GM12878 (cell line): ENCODE measurements around the gene RAB26. TPM values are rescaled to one million over a fixed set of nuclear protein-coding genes. Genes with fewer than 3 reads are reported as not detected.

Experiments used
- ATAC-seq: fragments of 200-7000 bp; cut with Tn5 transposase; 3 replicates; pipeline ENCODE4 v1.9.1; 2020; ENCODE audit warnings: mild to moderate bottlenecking, moderate library complexity
- BruUV-seq: library from RNA; stranded (reverse); fragments of 400-500 nt; replicated peaks from 2 replicates; lab custom pipeline; 2021; lab: Mats Ljungman, UMichigan
- CTCF ChIA-PET: fragments of 300-600 bp; sonication (Branson Sonifier 250); formaldehyde crosslinking; extraction: SDS; loops from one replicate; lab custom pipeline; 2021; ENCODE audit warnings: inconsistent platforms; lab: Yijun Ruan, JAX
- POLR2A ChIA-PET: fragments of 350-600 bp; formaldehyde crosslinking; extraction: SDS; loops from one replicate; lab custom pipeline; 2021; ENCODE audit warnings: inconsistent platforms; lab: Charles Lee
- RAD21 ChIA-PET: fragments of 300-600 bp; sonication (Branson Sonifier 250); formaldehyde crosslinking; loops from one replicate; lab custom pipeline; 2023; ENCODE audit warnings: antibody characterized with exemption; ENCODE audit not compliant: unreplicated experiment; lab: Charles Lee
- SMC1A ChIA-PET: fragments of 300-600 bp; sonication (Branson Sonifier 250); formaldehyde crosslinking; loops from one replicate; lab custom pipeline; 2023; ENCODE audit not compliant: unreplicated experiment, uncharacterized antibody; lab: Charles Lee
- DNase-seq: peaks from one replicate; pipeline ENCODE4 v3.0.0-alpha.2; 2011; ENCODE audit warnings: low read depth, low spot score
- FAIRE-seq: peaks from 3 replicates; lab custom pipeline; 2011; peaks lifted over from hg19 to GRCh38; lab: Jason Lieb, UNC
- H2AFZ ChIP-seq: 2 replicates; pipeline ENCODE4 v1.6.0; 2011; ENCODE audit warnings: low read depth, low read length, control low read depth; ENCODE audit not compliant: control insufficient read depth
- H3K27ac ChIP-seq: 2 replicates; pipeline ENCODE4 v1.5.1; 2011; ENCODE audit warnings: control low read depth; ENCODE audit not compliant: control insufficient read depth, insufficient read depth
- H3K27me3 ChIP-seq, 2 experiments: replicated peaks in 1 of 2; 2 replicates each; pipeline versions ENCODE4 v1.6.0 to v1.6.1; 2011; ENCODE audit warnings: low read length in 1 of 2; ENCODE audit not compliant: control insufficient read depth in 2 of 2, insufficient read depth in 2 of 2
- H3K36me3 ChIP-seq, 2 experiments: 2 replicates each; pipeline ENCODE4 v1.5.1; 2011; ENCODE audit warnings: low read length in 1 of 2; ENCODE audit not compliant: control insufficient read depth in 2 of 2, insufficient read depth in 2 of 2
- H3K4me1 ChIP-seq: 2 replicates; pipeline ENCODE4 v1.6.1; 2011; ENCODE audit warnings: mild to moderate bottlenecking, low read length, moderate library complexity, mixed read lengths; ENCODE audit not compliant: control insufficient read depth, insufficient read depth
- H3K4me2 ChIP-seq: 2 replicates; pipeline ENCODE4 v1.6.0; 2011; ENCODE audit warnings: control low read depth; ENCODE audit not compliant: control insufficient read depth, insufficient read depth
- H3K4me3 ChIP-seq: fragments of 200-600 bp; sonication (generic); 2 replicates; pipeline ENCODE4 v1.5.1; 2016
- H3K79me2 ChIP-seq: 2 replicates; pipeline ENCODE4 v1.6.0; 2011; ENCODE audit warnings: low read length; ENCODE audit not compliant: control insufficient read depth, insufficient read depth
- H3K9ac ChIP-seq: 2 replicates; pipeline ENCODE4 v1.8.0; 2011; ENCODE audit warnings: low read length, control low read depth, mixed read lengths; ENCODE audit not compliant: control insufficient read depth, insufficient read depth
- H3K9me3 ChIP-seq: replicated peaks from 3 replicates; pipeline ENCODE4 v1.5.1; 2011; ENCODE audit warnings: mild to moderate bottlenecking, low read length; ENCODE audit not compliant: control insufficient read depth, insufficient read depth
- H4K20me1 ChIP-seq: 2 replicates; pipeline ENCODE4 v1.6.0; 2011; ENCODE audit not compliant: control insufficient read depth, insufficient read depth
- ASH2L ChIP-seq: fragments of 300-600, 200-600 bp; sonication (generic); IDR thresholded peaks from 2 replicates; pipeline ENCODE4 v1.6.1; 2017; ENCODE audit warnings: low read depth, mild to moderate bottlenecking, borderline replicate concordance
- CBX3 ChIP-seq: fragments of 200-600 bp; sonication (generic); IDR thresholded peaks from 2 replicates; pipeline ENCODE4 v1.6.1; 2016; ENCODE audit warnings: low read depth, borderline replicate concordance
- CHD2 ChIP-seq: IDR thresholded peaks from 2 replicates; pipeline ENCODE4 v1.6.1; 2011; ENCODE audit warnings: low read depth, low read length, improper control_type of control experiment, borderline replicate concordance
- FOS ChIP-seq: IDR thresholded peaks from 3 replicates; pipeline ENCODE4 v1.6.1; 2011; ENCODE audit warnings: borderline replicate concordance; ENCODE audit not compliant: insufficient read length; ENCODE audit errors: extremely low read depth
- JUND ChIP-seq: IDR thresholded peaks from 2 replicates; pipeline ENCODE4 v1.6.1; 2012; ENCODE audit warnings: low read depth, mild to moderate bottlenecking, low read length, improper control_type of control experiment, moderate library complexity
- NFIC ChIP-seq: IDR thresholded peaks from 2 replicates; pipeline ENCODE4 v1.6.1; 2012; ENCODE audit warnings: low read depth, mild to moderate bottlenecking, inconsistent platforms, low read length, moderate library complexity
- NFYA ChIP-seq: IDR thresholded peaks from 2 replicates; pipeline ENCODE4 v1.6.1; 2011; ENCODE audit warnings: low read depth, mild to moderate bottlenecking, low read length, improper control_type of control experiment, borderline replicate concordance
- NFYB ChIP-seq: IDR thresholded peaks from 2 replicates; pipeline ENCODE4 v1.6.1; 2011; ENCODE audit warnings: low read depth, mild to moderate bottlenecking, low read length, improper control_type of control experiment, moderate library complexity; ENCODE audit not compliant: insufficient read depth
- NR2C1 ChIP-seq: fragments of 450-650 bp; IDR thresholded peaks from 2 replicates; pipeline ENCODE4 v1.6.1; 2017; ENCODE audit warnings: antibody characterized with exemption, mild to moderate bottlenecking, moderate library complexity
- RUNX3 ChIP-seq: IDR thresholded peaks from 2 replicates; pipeline ENCODE4 v1.6.1; 2012; ENCODE audit warnings: low read length, inconsistent platforms
- SP1 ChIP-seq: IDR thresholded peaks from one replicate; pipeline ENCODE4 v1.6.1; 2011; ENCODE audit warnings: low read depth, low read length
- ZNF24 ChIP-seq: fragments of 450-650 bp; IDR thresholded peaks from 2 replicates; pipeline ENCODE4 v1.6.1; 2017; ENCODE audit warnings: antibody characterized with exemption, mild to moderate bottlenecking
- ZZZ3 ChIP-seq: IDR thresholded peaks from 2 replicates; pipeline ENCODE4 v1.6.1; 2011; ENCODE audit warnings: low read depth; ENCODE audit not compliant: control insufficient read depth, insufficient read length
- whole genome bisulfite sequencing: methylation state at CpG from one replicate; pipeline ENCODE4 v1.1.6; 2016; ENCODE audit warnings: low lambda C conversion rate; ENCODE audit not compliant: insufficient replicate concordance, insufficient coverage; ENCODE audit errors: missing lambda C conversion rate; 5-methylcytosine and 5-hydroxymethylcytosine counted together
- in situ Hi-C: fragments of 300-500 bp; cut with MboI; formaldehyde crosslinking; loops from 9 replicates; pipeline ENCODE4 v1.14.3; 2018; ENCODE audit warnings: mixed read lengths
- intact Hi-C: fragments of 100-400 bp; cut with micrococcal nuclease; formaldehyde crosslinking; loops from one replicate; pipeline ENCODE4 v1.14.2; 2022; ENCODE audit not compliant: unreplicated experiment
- polyA plus RNA-seq, 11 experiments: library from polyadenylated mRNA; depleted of rRNA in 4 of 11; unstranded in 6 of 11; stranded (reverse) in 5 of 11; fragments of >200 nt; fragmentation: Nextera tagmentation in 4 of 11; fragmentation: Illumina TruSeq in 1 of 11; extraction: Ambion mirVana in 4 of 11; extraction: Trizol in 1 of 11; gene quantifications; 1 replicate in 1 of 11; 2 replicates in 10 of 11; pipeline versions ENCODE4 v1.2.1 to v1.2.3, GENCODE V29; 2011 to 2016; ENCODE audit warnings: inconsistent platforms in 2 of 11, missing spikeins in 2 of 11, low read depth in 1 of 11
- total RNA-seq, 4 experiments: library from RNA; depleted of rRNA in 3 of 4; stranded (reverse); fragments of >200 nt in 3 of 4; fragmentation: Illumina TruSeq in 1 of 4; extraction: Trizol in 1 of 4; gene quantifications; 2 replicates each; pipeline versions ENCODE4 v1.2.1 to v1.2.3, GENCODE V29; 2013 to 2021
- TF ChIP-seq, protein P1 (sequence below): fragments of 450-650 bp; IDR thresholded peaks from 2 replicates; pipeline ENCODE4 v1.6.1; 2017; ENCODE audit warnings: mild to moderate bottlenecking, moderate library complexity
- TF ChIP-seq, protein P2 (sequence below): IDR thresholded peaks from 2 replicates; pipeline ENCODE4 v1.6.1; 2011; ENCODE audit warnings: borderline replicate concordance, low read depth, mild to moderate bottlenecking, moderate library complexity, low read length; ENCODE audit not compliant: insufficient read depth, poor library complexity, severe bottlenecking
- TF ChIP-seq, protein P3 (sequence below): IDR thresholded peaks from 2 replicates; pipeline ENCODE4 v1.6.1; 2011; ENCODE audit warnings: mild to moderate bottlenecking, low read depth, low read length, moderate library complexity; ENCODE audit not compliant: insufficient replicate concordance

RAB26 gene
- total and polyA plus RNA-seq, 10 of the 15 experiments (the other 5 are each of a cell fraction or from before 2014, with no cell fraction given), result 0.13 to 4.5 (median 0.33) TPM; not detected in 1

GRCh38 chr16:2198283-2198682, 49.9 kb downstream of the RAB26 start:
- SMC1A ChIA-PET, result interaction anchor here (1.1 kb wide), 1 partner anchor 54 kb away, joined by 4 read pairs; no protein-coding TSS in a partner anchor
- no peaks in the 10 kb centered on the region; the same call in 1 of the 2 replicates for H3K4me1 ChIP-seq
- H3K4me3 ChIP-seq, result no peak overlapping the region
- POLR2A ChIA-PET, result no interaction called here
- no peaks in the 10 kb centered on the region for H4K20me1 ChIP-seq
- H3K4me2 ChIP-seq, result no peak overlapping the region
- intact Hi-C loops (no loop called here), in situ Hi-C loops (no loop called here)
- FAIRE-seq, result no peak
- CTCF ChIA-PET, result no interaction called here
- no peak for DNase-seq
- no peak overlapping the region for H2AFZ ChIP-seq
- WGBS, result 45% methylated on average over 4 of the region's 4 CpGs
- no peak overlapping the region for H3K9ac ChIP-seq
- no peak overlapping the region for H3K27ac ChIP-seq
- TF ChIP-seq, protein P1, sequence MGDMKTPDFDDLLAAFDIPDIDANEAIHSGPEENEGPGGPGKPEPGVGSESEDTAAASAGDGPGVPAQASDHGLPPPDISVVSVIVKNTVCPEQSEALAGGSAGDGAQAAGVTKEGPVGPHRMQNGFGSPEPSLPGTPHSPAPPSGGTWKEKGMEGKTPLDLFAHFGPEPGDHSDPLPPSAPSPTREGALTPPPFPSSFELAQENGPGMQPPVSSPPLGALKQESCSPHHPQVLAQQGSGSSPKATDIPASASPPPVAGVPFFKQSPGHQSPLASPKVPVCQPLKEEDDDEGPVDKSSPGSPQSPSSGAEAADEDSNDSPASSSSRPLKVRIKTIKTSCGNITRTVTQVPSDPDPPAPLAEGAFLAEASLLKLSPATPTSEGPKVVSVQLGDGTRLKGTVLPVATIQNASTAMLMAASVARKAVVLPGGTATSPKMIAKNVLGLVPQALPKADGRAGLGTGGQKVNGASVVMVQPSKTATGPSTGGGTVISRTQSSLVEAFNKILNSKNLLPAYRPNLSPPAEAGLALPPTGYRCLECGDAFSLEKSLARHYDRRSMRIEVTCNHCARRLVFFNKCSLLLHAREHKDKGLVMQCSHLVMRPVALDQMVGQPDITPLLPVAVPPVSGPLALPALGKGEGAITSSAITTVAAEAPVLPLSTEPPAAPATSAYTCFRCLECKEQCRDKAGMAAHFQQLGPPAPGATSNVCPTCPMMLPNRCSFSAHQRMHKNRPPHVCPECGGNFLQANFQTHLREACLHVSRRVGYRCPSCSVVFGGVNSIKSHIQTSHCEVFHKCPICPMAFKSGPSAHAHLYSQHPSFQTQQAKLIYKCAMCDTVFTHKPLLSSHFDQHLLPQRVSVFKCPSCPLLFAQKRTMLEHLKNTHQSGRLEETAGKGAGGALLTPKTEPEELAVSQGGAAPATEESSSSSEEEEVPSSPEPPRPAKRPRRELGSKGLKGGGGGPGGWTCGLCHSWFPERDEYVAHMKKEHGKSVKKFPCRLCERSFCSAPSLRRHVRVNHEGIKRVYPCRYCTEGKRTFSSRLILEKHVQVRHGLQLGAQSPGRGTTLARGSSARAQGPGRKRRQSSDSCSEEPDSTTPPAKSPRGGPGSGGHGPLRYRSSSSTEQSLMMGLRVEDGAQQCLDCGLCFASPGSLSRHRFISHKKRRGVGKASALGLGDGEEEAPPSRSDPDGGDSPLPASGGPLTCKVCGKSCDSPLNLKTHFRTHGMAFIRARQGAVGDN, result no peak
- TF ChIP-seq ZZZ3 (no peak), CHD2 (no peak), ZNF24 (no peak), NFYB (no peak), NR2C1 (no peak), JUND (no peak), FOS (no peak), CBX3 (no peak), NFIC (no peak), ASH2L (no peak), RUNX3 (no peak), SP1 (no peak), NFYA (no peak)
- TF ChIP-seq, protein P2, sequence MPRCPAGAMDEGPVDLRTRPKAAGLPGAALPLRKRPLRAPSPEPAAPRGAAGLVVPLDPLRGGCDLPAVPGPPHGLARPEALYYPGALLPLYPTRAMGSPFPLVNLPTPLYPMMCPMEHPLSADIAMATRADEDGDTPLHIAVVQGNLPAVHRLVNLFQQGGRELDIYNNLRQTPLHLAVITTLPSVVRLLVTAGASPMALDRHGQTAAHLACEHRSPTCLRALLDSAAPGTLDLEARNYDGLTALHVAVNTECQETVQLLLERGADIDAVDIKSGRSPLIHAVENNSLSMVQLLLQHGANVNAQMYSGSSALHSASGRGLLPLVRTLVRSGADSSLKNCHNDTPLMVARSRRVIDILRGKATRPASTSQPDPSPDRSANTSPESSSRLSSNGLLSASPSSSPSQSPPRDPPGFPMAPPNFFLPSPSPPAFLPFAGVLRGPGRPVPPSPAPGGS, result no peak
- TF ChIP-seq, protein P3, sequence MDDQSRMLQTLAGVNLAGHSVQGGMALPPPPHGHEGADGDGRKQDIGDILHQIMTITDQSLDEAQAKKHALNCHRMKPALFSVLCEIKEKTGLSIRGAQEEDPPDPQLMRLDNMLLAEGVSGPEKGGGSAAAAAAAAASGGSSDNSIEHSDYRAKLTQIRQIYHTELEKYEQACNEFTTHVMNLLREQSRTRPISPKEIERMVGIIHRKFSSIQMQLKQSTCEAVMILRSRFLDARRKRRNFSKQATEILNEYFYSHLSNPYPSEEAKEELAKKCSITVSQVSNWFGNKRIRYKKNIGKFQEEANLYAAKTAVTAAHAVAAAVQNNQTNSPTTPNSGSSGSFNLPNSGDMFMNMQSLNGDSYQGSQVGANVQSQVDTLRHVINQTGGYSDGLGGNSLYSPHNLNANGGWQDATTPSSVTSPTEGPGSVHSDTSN, result no peak
- no TSS peak for BruUV-seq
- H3K9me3 ChIP-seq, result no peaks in the 10 kb centered on the region
- RAD21 ChIA-PET, result no interaction called here
- H3K27me3 ChIP-seq, result peaks cover 12 to 15% of the 10 kb centered on the region in 2 experiments
- no peaks in the 10 kb centered on the region for H3K36me3 ChIP-seq
- no peaks in the 10 kb centered on the region for H3K79me2 ChIP-seq
- ATAC-seq, result no peak
